GM18511 (cell line): Measurements from ENCODE around the gene HMGXB3.
A peak's percentile ranks its signal among the peaks of the same experiment; 100 is the strongest.

Source experiments
- ATAC-seq: cut with Tn5 transposase; IDR thresholded peaks from one replicate; pipeline ENCODE4 v1.9.1; 2021; ENCODE audit warnings: mild to moderate bottlenecking, moderate library complexity; ENCODE audit not compliant: unreplicated experiment

The HMGXB3 gene

DNA sequence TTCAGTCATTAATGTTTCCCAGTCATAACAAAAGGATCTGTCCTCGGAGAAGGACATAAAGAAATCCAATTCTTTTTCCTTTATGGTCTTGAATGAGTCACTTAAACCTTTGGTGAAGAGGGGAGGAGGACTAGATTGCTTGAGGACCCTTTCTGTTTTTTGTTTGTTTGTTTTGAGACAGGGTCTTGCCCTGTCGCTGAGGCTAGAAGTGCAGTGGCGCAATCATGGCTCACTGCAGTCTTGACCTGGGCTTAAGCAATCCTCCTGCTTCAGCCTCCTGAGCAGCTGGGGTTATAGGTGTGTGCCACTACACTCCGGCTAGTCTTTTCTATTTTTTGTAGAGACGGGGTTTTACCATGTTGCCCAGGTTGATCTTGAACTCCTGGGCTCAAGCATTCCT, 12.4 kb upstream of the HMGXB3 start:
- no peak for ATAC-seq

DNA sequence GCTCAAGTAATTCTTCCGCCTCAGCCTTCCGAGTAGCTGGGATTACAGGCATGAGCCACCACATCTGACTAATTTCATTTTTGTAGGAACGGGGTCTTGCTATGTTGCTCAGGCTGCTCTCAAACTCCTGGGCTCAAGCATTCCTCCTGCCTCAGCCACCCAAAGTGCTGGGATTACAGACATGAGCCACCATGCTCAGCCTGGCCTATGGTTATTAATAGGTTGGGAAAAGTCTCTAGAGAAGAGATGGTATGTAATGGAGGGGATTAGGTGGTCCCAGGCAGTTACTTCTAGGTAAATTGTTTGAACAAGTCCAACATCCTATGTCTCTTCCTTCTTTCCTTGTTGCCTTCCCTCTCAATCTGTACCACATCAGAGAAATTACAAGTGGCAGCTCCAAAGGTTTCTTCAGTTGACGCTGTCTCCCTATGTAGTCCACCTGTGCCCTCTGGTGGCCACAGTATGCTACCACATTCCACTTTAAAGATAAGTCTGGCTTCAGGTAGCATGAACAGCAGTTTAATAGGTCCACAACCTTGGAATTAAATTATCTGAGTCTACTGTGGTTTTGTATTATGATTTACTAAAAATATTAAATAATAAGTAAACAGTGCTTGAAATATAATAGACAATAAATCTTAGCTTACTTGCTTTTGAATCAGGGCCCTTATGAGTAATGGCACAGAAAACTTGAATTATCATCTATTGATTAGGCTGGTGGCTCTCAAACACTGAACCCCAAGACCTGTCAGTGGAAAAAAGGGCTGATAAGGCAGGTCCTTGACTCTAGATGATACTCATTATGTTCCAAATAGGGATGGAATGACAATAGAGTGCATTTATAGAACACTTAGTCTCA, 9.8 kb upstream of the HMGXB3 start:
- peak; percentile 68 for ATAC-seq

DNA sequence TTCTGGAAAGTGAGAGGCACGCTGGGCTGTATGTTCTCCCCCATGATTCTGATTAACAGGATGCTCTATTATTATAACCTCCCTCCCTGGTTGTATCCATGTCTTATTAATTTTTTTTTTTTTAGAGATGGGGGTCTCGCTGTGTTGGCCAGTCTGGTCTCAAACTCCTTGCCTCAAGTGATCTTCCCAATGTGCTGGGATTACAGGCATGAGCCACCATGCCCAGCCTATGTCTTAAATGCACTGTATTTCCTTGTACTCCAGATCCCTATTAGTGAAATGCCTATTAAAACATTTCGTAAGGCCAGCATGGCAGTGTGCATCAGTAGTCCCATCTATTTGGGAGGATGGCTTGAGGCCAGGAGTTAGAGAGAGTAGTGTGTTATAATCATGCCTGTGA, 7.1 kb upstream of the HMGXB3 start:
- no peak for ATAC-seq

DNA sequence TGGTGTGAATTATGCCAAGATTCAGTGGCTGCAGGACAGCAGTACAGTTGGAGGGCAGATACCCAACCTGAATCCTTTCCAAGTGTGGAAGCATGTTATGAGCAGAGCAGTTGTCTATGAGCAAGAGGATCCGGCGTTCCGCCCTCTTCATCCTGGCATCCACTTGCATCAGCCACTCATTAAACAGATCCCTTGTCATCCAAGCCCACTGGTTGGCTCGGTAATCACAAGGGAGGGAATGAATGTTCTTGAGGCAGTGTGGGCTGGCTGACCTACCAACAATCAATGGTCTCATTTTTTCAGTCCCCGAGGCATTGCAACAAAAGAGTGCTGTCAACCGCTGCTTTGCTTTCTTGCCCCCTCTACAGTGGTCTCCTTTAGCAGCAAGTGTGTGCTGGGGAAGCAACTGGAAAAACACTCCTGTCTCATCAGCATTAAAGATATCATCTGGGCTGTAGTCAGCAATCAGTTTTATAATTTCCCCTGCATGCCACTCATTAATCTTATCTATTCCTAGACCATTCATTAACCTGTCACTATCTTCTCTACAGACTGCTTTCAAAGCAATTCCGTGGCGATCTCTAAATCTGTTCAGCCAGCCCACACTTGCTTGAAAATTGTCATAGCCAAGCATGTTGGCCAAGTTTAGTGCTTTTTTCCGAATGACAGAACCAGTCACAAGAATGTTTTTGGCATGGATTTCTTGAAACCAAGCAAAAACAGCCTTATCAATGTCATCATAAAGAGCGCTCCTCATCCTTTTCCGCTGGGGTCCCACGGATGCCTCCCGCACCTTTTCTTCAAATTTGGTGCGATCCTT, 4.9 kb upstream of the HMGXB3 start:
- no peak for ATAC-seq

DNA sequence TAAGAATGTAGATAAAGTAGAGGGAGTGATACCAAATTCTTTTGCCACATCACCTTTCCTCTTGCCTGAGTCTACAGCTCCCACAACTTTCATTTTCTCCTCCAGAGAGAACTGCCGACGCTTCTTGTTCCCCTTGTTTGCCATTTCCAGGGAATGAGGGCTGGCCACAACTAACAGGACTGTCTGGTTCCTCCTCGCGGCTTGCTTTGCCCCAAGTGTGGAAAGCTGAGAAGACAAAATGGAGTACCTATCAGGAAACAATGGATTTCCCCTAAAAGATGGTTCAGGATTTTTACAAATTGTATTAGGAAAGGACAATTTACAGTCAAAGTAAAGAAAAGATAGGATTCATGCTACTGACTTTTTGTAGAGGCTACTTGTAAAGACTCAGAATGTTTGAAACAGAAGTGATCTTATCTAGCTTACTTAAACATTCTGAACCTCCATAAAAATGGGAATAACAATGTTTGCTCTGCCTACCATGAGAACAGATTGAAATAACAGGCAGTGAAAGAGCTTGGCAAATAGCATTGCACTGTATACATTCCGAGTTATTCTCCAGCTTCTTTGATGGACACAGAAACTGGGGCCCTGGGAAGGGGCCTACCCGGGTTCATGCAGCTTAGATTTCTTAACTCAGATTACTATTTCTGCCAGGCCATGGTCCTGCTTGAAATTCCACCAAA, 4.2 kb upstream of the HMGXB3 start:
- no peak for ATAC-seq

GRCh38 chr5:149998281-149998680, 2.3 kb upstream of the HMGXB3 start:
- no peak for ATAC-seq

DNA sequence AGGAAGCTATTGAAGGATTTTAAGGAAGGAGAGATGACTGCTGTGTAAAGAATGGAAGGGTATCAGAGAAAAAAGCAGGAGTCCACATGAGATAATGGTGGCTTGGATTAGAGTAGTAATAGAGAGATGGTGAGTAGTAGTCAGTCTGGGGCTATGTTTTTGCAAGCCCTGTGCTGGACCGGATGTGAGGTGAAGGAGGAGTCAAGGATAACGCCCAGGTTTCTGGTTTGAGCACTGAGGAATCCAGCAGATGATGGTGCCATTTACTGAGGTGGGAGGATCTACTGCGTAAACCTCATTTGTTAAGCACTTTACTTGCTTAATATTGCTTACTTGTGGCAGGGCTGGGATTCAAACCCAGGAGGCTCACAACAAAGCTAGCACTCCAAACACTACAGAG, 1.2 kb upstream of the HMGXB3 start:
- ATAC-seq = no peak

GRCh38 chr5:149999866-150000255, 678 bp upstream of the HMGXB3 start:
- ATAC-seq = no peak

DNA sequence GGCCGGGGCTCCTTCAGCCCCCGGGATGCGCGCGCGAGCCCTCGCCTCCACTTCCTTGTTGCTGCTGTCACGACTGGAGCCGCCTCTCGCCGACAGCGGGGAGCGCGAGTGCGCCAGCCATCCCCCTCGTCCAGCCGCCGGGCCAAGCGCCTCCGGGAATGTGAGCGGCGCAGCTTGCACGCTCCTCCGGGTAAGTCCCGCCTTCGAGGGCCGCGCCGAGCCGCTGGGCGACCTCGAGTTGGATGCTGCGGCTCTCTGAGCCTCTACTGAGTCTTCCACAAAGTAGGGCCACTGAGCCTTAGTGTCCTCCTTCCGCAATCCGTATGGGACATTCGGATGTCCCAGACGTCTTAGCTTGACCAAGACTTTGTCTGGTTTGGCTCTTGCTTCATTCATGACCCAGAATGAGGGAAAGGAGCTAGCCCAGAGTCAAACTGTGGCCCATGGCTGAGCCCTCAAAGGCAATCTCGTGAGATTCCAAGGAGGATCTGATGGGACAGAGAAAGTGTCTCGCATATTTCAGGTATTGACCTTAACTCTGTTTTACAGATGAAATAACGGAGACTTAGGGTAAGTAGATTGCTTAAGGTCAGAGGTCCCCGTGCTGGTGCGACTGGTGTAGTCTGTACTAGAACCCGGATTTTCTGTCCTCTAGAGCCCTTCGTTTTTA, 586 bp downstream of the HMGXB3 start:
- ATAC-seq = peak; percentile 31

DNA sequence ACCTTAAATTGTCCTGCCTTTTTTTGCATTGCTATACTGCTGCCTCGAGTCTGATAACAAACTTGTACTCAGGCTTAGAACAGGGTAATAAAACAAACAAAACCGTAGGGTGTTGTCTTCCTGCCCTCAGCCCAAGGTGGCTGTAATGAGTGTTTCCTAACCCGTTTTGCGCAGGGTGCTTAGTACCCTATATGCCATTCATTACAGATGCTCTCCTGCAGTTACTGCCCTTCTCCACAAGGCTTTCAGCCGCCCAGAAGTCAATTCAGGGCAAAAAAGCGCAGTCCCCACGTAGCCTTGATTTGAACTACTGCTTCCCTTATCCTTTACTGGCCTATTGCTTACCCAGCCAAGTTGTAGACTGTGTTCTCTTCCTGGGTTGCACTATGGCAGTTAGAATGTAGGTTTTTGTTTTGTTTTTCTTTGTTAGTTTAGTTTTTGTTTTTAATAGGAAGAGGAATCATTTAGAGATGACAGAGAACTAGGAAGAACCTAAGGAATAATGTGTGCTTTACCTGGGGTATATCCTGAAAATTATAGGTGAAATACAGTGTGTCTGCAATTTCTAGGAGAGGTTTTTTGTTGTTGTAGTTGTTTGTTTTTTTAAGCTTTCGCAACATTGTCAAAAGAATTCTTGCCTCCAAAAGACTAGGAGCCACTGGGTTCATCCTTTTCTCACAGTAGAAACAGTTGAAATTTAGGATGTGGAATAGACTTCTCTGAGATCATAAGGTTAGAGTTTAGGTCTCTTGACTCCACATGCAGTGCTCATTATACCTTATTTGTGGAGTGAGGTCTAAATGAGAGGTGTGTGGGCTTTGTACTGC, 1.3 kb downstream of the HMGXB3 start:
- ATAC-seq = peak; percentile 65

- ATAC-seq = no peak
Observed at GRCh38 chr5:150006318-150006717, 5.8 kb downstream of the HMGXB3 start.

GRCh38 chr5:150007050-150007449, 6.5 kb downstream of the HMGXB3 start:
- ATAC-seq = no peak

GRCh38 chr5:150009671-150010387, 9.3 kb downstream of the HMGXB3 start:
- no peak for ATAC-seq

GRCh38 chr5:150013931-150014330, 13.4 kb downstream of the HMGXB3 start:
- no peak for ATAC-seq

- no peak for ATAC-seq
Observed at GRCh38 chr5:150014456-150014855, 13.9 kb downstream of the HMGXB3 start.

DNA sequence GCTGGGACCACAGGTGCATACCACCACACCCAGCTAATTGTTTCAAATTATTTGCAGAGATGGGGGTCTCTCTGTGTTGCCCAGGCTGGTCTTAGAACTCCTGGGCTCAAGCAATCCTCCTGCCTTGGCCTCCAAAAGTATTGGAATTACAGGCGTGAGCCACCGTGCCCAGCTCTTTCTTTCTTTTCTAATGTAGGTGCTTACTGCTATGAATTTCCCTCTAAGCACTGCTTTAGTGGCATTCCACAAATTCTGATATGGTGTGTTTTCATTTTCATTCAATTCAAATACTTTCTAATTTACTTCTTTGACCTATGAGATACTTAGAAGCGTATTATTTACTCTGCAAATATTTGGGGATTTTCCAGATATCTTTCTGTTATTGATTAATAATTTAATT, 14.9 kb downstream of the HMGXB3 start:
- no peak for ATAC-seq

GRCh38 chr5:150016537-150016936, 16.0 kb downstream of the HMGXB3 start:
- ATAC-seq = no peak

DNA sequence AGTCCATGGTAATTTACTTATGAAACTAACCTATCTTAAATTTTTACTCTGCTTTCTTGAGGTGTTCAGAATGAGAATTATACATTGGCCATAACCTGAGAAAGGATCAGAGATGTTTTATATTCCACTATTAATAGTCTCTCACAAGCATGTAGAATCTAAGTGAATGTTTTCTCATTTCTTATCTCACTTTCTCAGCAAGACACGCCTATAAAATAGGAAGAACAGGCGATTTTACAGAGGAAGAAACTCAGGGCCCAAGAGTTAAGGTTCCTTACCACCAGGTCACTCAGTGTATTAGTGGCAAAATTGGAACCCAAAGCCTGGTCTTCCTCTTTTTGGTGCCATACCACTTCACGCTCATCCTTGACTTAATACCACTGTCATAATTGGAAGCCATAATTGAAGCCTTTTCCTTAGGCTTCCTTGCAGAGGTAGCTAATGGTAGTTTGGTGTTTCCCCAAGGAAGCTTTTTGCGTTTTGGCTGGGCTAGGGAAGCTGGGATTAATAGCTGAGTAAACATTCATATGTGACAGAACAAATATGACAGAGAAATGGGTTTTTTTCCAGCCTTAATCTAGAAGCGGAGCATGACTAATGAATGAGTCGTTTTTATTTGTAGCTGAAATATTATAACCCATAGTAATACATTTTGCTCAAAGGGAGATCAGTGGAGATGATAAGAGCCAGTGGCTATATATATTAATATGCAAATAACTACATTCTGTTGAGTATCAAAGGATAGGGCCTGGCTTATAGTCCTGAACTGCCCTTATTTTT, 16.9 kb downstream of the HMGXB3 start:
- no peak for ATAC-seq

GRCh38 chr5:150020249-150020648, 19.7 kb downstream of the HMGXB3 start:
- no peak for ATAC-seq
